ENCODE measurements around the gene HOXB13. TPM values are rescaled to one million over a fixed set of nuclear protein-coding genes. Genes with fewer than 3 reads are reported as not detected.

Gene HOXB13
- total RNA-seq, 1 donor: not detected

DNA sequence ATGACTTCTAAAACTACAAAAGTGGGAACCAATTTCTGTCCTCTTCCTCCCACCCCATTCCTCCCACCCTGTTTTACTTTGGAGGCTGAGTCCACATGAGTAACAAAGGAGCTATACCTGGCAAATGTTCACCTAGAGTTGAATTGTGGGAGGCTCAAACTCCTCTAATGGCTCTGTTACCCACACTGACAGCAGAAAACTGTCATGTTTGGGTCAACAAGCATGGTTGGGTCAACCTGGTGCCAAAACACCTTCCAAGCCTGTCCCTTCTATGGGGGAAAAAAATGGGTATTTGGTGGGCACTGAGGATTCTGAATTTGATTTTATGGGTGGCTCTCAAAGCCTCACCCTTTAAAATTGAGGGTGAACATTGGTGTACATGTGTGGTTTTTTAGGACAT lies 12.0 kb upstream of the HOXB13 start:
- TF ChIP-seq, protein P1, sequence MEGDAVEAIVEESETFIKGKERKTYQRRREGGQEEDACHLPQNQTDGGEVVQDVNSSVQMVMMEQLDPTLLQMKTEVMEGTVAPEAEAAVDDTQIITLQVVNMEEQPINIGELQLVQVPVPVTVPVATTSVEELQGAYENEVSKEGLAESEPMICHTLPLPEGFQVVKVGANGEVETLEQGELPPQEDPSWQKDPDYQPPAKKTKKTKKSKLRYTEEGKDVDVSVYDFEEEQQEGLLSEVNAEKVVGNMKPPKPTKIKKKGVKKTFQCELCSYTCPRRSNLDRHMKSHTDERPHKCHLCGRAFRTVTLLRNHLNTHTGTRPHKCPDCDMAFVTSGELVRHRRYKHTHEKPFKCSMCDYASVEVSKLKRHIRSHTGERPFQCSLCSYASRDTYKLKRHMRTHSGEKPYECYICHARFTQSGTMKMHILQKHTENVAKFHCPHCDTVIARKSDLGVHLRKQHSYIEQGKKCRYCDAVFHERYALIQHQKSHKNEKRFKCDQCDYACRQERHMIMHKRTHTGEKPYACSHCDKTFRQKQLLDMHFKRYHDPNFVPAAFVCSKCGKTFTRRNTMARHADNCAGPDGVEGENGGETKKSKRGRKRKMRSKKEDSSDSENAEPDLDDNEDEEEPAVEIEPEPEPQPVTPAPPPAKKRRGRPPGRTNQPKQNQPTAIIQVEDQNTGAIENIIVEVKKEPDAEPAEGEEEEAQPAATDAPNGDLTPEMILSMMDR (IDR thresholded peaks at IDR 0.05; ENCODE audit: insufficient read depth, low read length): no peak
- no peak for DNase-seq (ENCODE audit: low read depth)
- H3K4me3 ChIP-seq (ENCODE audit: low read depth, low read length): no peak overlapping the region

DNA sequence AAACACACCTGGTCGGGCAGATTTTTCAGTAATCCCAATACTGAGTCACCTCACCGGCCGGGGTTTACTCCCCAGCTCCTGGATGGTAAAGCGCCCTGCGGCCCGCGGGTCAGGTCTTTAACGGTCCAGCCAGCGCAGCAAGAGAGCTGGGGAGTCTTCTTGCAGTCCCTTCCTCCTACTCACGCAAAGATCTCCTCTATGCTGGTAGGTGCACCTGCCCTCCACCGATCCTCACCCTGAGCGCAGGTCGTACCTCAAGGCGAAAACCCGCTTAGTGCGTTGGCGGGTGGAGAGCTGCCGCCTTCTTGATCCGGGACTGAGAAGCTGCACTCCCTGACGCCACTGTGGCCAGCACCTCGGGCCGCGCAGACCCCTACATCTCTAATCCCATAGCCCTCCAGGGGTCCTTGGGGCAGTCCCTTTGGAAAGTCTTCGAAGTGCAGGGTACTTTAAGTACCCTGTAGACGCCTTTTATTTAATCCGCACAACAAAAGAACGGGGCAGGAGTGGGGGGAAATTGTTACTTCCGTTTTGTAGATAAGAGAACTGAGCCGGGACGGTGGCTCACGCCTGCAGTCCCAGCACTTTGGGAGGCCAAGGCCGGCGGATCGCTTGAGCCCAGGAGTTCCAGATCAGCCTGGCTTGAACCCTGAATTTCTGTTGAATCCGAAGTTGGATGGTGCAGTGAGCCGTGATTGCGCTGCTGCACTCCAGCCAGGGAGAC lies 10.4 kb upstream of the HOXB13 start:
- H3K4me3 ChIP-seq (ENCODE audit: low read depth, low read length): no peak overlapping the region
- no peak for DNase-seq (ENCODE audit: low read depth)
- TF ChIP-seq, protein P1 (IDR thresholded peaks at IDR 0.05; ENCODE audit: insufficient read depth, low read length): no peak

DNA sequence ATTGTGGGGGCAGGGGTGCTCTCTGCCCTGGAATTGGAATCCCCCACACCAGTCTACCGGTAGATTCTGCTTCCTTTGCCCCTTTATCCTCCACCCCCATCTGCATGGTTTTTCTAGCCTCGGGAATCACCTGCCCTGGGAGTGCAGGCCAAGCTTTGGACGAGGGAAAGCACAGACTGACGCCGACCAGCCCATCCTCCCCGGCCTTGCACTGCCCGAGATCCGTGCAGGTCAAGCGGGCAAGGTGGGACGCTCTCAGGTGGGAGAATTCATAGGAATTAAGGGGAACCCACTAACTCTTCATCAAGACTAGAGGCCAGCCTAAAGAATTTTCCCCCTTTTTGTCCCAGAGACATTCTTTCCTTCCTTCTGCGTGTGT lies 9.9 kb upstream of the HOXB13 start:
- TF ChIP-seq, protein P1 (IDR thresholded peaks at IDR 0.05; ENCODE audit: insufficient read depth, low read length): no peak

DNA sequence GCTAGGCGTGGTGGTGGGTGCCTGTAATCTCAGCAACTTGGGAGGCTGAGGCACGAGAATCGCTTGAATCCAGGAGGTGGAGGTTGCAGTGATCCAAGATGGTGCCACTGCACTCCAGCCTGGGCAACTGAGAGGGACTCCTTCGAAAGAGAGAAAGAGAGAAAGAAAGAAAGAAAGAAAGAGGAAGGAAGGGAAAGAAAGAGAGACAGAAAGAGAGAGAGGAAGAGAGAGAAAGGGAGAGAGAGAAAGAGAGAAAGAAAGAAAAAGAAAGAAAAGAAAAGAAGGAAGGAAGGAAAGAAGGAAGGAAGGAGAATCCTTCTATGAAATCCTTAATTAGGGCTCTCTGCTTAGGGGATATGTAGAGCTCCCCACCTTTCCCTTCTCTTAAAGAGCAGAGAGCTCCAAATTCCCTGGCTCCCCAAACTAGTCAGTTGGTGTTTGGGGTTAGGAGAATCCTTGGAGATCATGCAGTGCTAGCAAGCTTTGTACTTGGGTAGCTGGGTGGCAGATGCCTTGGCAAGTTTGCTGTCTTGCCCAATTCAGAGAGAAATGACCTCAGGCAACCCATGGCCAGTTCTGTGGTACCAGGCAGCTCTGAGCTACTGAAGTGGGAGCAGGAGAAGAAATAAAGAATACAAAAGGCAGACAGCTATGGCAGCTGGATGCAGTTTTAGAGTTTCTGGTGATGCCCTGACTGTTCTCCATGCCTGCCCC lies 8.9 kb upstream of the HOXB13 start:
- H3K4me3 ChIP-seq (ENCODE audit: low read depth, low read length): no peak overlapping the region
- TF ChIP-seq, protein P1 (IDR thresholded peaks at IDR 0.05; ENCODE audit: insufficient read depth, low read length): no peak
- no peak for DNase-seq (ENCODE audit: low read depth)

More for the DNA sequence above, 9.9 kb upstream of the HOXB13 start:
- no peak overlapping the region for H3K4me3 ChIP-seq (ENCODE audit: low read depth, low read length)
- no peak for DNase-seq (ENCODE audit: low read depth)

DNA sequence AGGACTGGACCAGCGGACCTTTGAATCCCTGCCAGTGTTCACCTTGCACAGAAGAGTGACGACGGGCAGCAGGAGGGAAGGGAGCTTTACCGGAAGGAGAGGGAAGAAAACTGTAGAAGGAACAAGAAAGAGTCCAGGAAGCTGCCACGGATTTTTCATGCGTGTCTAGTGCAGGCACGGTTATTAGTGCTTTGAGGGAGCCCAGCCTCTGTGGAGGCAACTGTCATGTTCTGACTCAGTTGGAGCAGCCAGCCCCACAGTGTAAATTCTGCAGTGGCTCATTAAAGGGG lies 6.5 kb upstream of the HOXB13 start:
- DNase-seq (ENCODE audit: low read depth): no peak
- TF ChIP-seq, protein P1 (IDR thresholded peaks at IDR 0.05; ENCODE audit: insufficient read depth, low read length): no peak
- H3K4me3 ChIP-seq (ENCODE audit: low read depth, low read length): no peak overlapping the region

DNA sequence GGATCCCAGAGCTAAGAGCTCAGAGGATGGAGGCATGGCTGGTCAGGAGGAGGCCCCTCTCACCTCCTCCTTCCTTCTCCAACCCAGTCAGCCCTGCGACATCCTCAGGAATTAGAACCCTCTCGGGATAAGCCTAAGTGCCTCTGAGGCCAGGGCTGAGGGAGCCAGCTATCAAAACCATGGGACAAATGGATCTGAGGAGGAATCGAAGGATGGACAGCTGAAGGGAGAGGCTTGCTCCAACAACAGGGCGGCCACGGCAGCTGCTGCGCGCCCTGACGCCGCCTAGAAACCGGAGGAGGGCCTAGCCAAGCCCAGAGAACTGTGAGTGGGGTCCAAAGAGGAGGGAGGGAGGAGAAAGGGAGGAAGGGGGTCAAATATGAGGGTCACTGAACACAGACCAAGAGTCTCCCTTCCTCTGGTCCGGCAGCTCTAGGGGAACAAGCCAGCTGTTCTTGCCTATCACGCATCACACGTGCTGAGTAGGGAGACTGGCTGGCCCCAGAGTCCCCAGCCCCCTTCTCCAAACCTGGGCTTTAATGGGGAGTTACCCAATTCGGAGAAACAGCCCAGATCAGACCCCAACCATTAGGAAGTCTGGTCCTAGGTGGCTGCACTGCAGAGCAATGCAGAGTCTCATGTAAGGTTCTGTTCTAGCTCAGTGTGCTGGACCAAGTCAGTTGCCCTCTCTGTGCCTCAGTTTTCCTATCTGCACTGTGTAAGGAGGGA lies 5.9 kb upstream of the HOXB13 start:
- H3K4me3 ChIP-seq (ENCODE audit: low read depth, low read length): no peak overlapping the region
- TF ChIP-seq, protein P1 (IDR thresholded peaks at IDR 0.05; ENCODE audit: insufficient read depth, low read length): no peak
- DNase-seq (ENCODE audit: low read depth): no peak
